ENCODE measurements around the gene MOB3A. TPM values are rescaled to one million over a fixed set of nuclear protein-coding genes. Genes with fewer than 3 reads are reported as not detected.

Gene MOB3A
- total and polyA plus RNA-seq, 2 donors (not counting 1 experiment from before 2014, with no cell fraction given): 17.2 to 34.8 TPM

GRCh38 chr19:2045501-2046045 is 50.6 kb downstream of the MOB3A start:
- Histone ChIP-seq H3K36me3 (ENCODE audit: control insufficient read depth, insufficient read depth, low read length) (peaks cover 43% of the 10 kb centered on the region), H3K9me3 (ENCODE audit: control insufficient read depth, insufficient read depth, low read depth, low read length) (no peaks in the 10 kb centered on the region), H3K4me1 (ENCODE audit: control insufficient read depth, extremely low read depth, insufficient read depth, low read length) (peaks cover 29% of the 10 kb centered on the region), H3K27me3 (ENCODE audit: control insufficient read depth, insufficient read depth, low read length) (no peaks in the 10 kb centered on the region), H2AFZ (ENCODE audit: low read length) (no peak overlapping the region), H3K9ac (ENCODE audit: insufficient read depth, low read length) (no peak overlapping the region), H3K4me2 (ENCODE audit: extremely low read depth, insufficient read depth, low read length) (no peak overlapping the region), H3K79me2 (ENCODE audit: control insufficient read depth, insufficient read depth, low read length) (peaks cover 34% of the 10 kb centered on the region), H3K4me3 (replicated peaks in 1 of 4; ENCODE audit: control extremely low read depth in 1 of 4, insufficient read depth in 1 of 4, low read depth in 3 of 4, low read length in 4 of 4) (no peak overlapping the region), H4K20me1 (ENCODE audit: control insufficient read depth, extremely low read depth, insufficient read depth, low read length) (no peaks in the 10 kb centered on the region), H3K27ac (ENCODE audit: insufficient read depth, low read length) (no peak overlapping the region)
- TF ChIP-seq EZH2 (IDR thresholded peaks at IDR 0.05; ENCODE audit: low read length, missing control alignments): no peak
- TF ChIP-seq CTCF (conservative IDR thresholded peaks at IDR 0.05 in 1 of 2, IDR thresholded peaks at IDR 0.05 in 1 of 2; ENCODE audit: low read depth in 1 of 2, low read length in 2 of 2): no peak
- no peak for DNase-seq (ENCODE audit: low read depth in 2 of 2)

- peaks cover 27% of the 10 kb centered on the region for H3K79me2 ChIP-seq (ENCODE audit: control insufficient read depth, insufficient read depth, low read length)
- H4K20me1 ChIP-seq (ENCODE audit: control insufficient read depth, extremely low read depth, insufficient read depth, low read length): no peaks in the 10 kb centered on the region
- H3K36me3 ChIP-seq (ENCODE audit: control insufficient read depth, insufficient read depth, low read length): peaks cover 45% of the 10 kb centered on the region
- H2AFZ ChIP-seq (ENCODE audit: low read length): no peak overlapping the region
- H3K9ac ChIP-seq (ENCODE audit: insufficient read depth, low read length): no peak overlapping the region
- TF ChIP-seq EZH2 (IDR thresholded peaks at IDR 0.05; ENCODE audit: low read length, missing control alignments): no peak
- TF ChIP-seq CTCF (conservative IDR thresholded peaks at IDR 0.05 in 1 of 2, IDR thresholded peaks at IDR 0.05 in 1 of 2; ENCODE audit: low read depth in 1 of 2, low read length in 2 of 2): no peak
- H3K27ac ChIP-seq (ENCODE audit: insufficient read depth, low read length): no peak overlapping the region
- DNase-seq (ENCODE audit: low read depth in 2 of 2): no peak
- peaks cover 29% of the 10 kb centered on the region for H3K4me1 ChIP-seq (ENCODE audit: control insufficient read depth, extremely low read depth, insufficient read depth, low read length)
- H3K4me3 ChIP-seq (replicated peaks in 1 of 4; ENCODE audit: control extremely low read depth in 1 of 4, insufficient read depth in 1 of 4, low read depth in 3 of 4, low read length in 4 of 4): no peak overlapping the region
- no peaks in the 10 kb centered on the region for H3K9me3 ChIP-seq (ENCODE audit: control insufficient read depth, insufficient read depth, low read depth, low read length)
- no peak overlapping the region for H3K4me2 ChIP-seq (ENCODE audit: extremely low read depth, insufficient read depth, low read length)
- no peaks in the 10 kb centered on the region for H3K27me3 ChIP-seq (ENCODE audit: control insufficient read depth, insufficient read depth, low read length)
Observed at GRCh38 chr19:2044709-2045500, 51.2 kb downstream of the MOB3A start.

- Histone ChIP-seq H4K20me1 (ENCODE audit: control insufficient read depth, extremely low read depth, insufficient read depth, low read length) (no peaks in the 10 kb centered on the region), H3K36me3 (ENCODE audit: control insufficient read depth, insufficient read depth, low read length) (peaks cover 46% of the 10 kb centered on the region), H3K79me2 (ENCODE audit: control insufficient read depth, insufficient read depth, low read length) (peaks cover 19% of the 10 kb centered on the region), H3K4me2 (ENCODE audit: extremely low read depth, insufficient read depth, low read length) (no peak overlapping the region), H3K27ac (ENCODE audit: insufficient read depth, low read length) (no peak overlapping the region), H3K27me3 (ENCODE audit: control insufficient read depth, insufficient read depth, low read length) (no peaks in the 10 kb centered on the region), H3K9me3 (ENCODE audit: control insufficient read depth, insufficient read depth, low read depth, low read length) (no peaks in the 10 kb centered on the region), H3K9ac (ENCODE audit: insufficient read depth, low read length) (no peak overlapping the region), H3K4me3 (replicated peaks in 1 of 4; ENCODE audit: control extremely low read depth in 1 of 4, insufficient read depth in 1 of 4, low read depth in 3 of 4, low read length in 4 of 4) (no peak overlapping the region), H2AFZ (ENCODE audit: low read length) (no peak overlapping the region), H3K4me1 (ENCODE audit: control insufficient read depth, extremely low read depth, insufficient read depth, low read length) (peaks cover 21% of the 10 kb centered on the region)
- DNase-seq (ENCODE audit: low read depth in 2 of 2): no peak
- TF ChIP-seq CTCF (conservative IDR thresholded peaks at IDR 0.05 in 1 of 2, IDR thresholded peaks at IDR 0.05 in 1 of 2; ENCODE audit: low read depth in 1 of 2, low read length in 2 of 2) (no peak), EZH2 (IDR thresholded peaks at IDR 0.05; ENCODE audit: low read length, missing control alignments) (no peak)
Observed at GRCh38 chr19:2043961-2044708, 52.0 kb downstream of the MOB3A start.
